ENCODE results near the gene ZNF823.

The ZNF823 gene

DNA sequence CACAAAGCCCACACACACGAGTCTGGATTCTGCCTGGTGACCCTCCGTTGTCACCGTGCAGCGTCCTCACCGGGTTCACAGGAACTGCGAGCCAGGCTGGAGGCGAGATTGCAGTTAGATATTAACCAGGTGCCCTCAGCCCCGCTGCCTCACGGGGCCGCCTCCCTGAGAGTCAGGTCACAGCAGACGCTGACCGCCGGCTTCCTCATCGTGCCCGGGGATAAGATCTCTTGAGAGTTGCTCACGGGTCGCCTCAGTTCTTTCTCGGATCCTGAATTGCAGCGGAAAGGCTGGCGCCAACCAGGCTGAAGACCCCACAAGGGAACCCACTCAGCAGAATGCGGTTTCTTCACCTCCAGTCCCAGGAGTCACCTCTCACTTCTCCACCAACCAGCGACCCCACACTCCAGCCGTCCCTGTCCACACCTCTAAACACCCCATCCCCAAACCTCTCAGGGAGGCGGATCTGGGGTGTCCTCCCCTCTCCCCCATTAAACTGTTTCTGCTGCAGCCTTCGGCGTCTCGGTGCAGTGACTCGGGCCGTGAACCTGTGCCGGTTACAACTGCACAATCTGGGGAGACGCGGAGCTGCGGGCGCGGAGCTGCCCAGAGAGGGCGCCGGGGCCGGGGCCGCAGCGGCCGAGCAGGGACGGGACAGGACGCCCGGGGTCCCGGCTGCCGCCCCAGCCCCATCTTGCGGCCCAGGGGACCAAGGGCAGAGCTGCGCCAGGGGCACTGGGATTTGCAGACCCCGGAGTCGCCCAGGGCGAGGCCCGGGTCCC lies 591 bp downstream of the ZNF823 start:
- in situ Hi-C loops (cut with MboI; ENCODE audit: low sequenced_read_pairs): no loop called here

DNA sequence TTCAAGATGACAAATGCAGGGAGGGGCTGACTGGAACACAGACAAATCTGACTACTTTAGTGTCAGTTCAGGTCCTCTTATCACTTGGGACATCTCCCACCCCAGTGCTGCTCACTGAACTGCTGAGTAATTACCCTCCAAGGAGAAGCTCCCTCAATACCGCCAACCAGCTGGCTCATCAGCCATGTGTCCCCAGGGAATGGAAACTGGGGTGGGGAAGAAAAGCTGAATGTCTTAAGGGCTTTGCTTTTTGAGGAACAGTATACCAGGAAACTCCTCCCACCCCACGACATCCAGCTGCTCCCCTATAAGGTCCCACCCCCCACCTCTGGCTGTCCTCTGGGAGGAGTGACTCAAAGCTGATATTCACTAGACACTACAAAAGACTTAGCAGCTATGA lies 2.0 kb downstream of the ZNF823 start:
- in situ Hi-C loops (cut with MboI; ENCODE audit: low sequenced_read_pairs): no loop called here

DNA sequence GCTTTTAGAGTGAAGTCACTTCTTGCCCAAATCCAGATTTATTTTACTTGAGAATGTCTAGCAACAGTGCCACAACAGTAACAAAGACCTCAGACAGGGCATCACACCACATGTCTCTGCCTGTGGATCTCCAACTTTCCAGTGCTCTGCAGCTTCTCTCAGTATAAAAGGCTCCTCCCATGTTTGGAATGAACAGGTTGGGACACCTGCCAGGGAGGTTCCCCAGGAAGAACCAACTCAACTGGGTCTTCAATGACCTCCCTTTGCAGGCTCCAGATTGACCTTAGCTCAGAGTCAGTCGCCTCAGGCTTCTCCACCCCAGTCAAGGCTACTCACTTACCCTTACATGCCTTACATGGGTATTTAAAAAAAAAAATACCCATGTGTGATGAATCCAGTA lies 3.4 kb downstream of the ZNF823 start:
- in situ Hi-C loops (cut with MboI; ENCODE audit: low sequenced_read_pairs): no loop called here

DNA sequence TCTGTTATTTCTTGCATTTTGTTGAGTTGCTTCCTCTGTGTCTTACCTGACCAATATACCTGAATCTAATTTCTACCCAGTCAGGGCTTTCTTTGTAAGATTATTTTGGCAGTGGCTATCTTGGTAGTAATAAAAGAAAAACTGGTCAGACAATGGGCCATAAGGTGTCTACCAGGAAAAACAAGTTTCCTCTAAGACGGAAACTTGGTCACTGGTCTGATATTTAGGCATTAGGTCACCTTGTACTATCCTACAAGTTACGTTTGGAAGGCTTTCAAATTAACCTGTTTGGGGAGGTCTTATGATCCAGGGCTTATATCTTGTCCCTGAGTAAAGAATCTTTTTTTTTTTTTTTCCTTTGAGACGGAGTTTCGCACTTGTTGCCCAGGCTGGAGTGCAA lies 9.2 kb downstream of the ZNF823 start:
- in situ Hi-C loops (cut with MboI; ENCODE audit: low sequenced_read_pairs): no loop called here

DNA sequence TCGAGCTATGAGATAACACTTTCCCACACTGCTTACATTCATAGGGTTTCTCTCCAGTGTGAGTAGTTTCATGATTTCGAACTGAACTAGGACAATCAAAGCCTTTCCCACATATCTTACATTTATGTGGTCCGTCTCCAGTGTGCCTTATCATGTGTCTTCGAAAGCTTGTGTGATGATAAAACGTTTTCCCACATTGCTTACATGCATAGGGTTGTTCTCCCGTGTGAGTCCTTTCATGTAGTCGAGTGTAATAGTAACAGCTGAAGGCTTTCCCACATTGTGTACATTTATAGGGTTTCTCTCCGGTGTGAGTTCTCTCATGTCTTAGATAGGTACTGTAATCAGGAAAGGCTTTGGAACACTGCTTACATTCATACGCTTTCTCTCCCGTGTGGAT lies 16.3 kb downstream of the ZNF823 start:
- in situ Hi-C loops (cut with MboI; ENCODE audit: low sequenced_read_pairs): no loop called here

DNA sequence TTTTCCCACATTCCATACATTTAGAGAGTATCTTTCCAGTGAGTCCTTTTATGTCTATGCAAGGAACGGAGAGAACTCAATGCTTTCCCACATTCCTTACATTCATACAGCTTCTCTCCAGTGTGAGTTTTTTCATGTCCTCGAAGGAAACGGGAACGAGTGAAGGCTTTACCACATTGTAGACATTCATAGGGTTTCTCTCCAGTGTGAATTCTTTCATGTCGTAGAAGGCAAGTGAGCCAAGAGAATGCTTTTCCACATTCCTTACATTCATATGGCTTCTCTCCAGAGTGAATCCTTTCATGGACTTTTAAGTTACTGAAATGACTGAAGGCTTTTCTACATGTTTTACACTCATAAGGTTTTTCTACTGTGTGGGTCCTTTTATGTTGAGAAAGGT lies 17.1 kb downstream of the ZNF823 start:
- in situ Hi-C loops (cut with MboI; ENCODE audit: low sequenced_read_pairs): no loop called here

DNA sequence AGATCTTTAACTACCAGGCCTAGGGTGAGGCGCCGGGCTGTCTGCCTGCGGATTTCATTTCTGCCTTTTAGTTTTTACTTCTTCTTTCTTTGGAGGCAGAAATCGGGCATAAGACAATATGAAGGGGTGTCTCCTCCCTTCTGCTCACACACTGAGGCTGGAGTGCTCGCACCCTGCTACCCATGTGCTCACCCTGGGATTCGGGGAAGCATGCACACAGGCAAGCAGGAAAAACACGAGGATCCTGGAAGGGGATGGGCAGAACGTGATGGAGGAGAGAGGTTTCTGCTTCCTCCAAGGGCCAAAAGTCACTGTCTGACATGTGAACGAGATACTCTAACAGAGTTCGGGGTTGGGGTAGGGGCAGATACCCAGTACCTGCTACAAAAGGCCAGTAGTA lies 28.4 kb downstream of the ZNF823 start:
- in situ Hi-C loops (cut with MboI; ENCODE audit: low sequenced_read_pairs): no loop called here

DNA sequence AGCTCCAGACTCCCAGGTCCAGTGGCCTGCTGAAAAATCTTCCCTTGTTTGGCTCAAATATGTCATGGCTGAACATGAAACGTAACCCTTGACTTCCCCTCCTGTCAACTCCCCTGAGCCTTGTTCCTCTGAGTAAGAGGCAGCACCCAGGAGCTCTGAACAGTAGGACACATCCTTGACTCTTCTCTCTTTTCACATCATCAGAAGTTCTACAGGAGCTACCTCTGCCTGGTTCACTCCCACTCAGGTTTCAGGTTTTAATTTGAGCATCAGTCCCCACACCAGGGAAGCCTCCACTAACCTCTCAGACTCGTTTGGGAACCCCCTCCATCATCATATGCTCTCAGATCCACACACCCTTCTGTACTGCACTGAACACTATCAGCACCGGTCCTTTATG lies 30.3 kb downstream of the ZNF823 start:
- in situ Hi-C loops (cut with MboI; ENCODE audit: low sequenced_read_pairs): no loop called here

DNA sequence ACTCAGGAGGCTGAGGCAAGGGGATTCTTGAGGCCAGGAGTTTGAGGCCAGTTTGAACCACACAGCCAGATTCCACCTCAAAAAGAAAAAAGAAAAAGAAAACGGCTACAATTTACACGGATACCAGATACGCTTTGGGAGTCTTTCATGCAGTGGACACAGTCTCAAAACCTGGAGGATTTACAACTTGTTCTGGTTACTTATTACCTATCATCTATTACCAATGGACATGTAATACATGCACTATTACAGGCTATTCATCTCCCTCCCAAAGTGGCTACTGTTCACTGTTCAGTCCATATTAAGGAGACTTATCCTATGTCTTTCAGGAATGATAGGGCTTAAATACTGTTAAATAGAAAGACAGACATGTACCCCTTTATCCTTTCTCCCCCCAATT lies 33.3 kb downstream of the ZNF823 start:
- in situ Hi-C loops (cut with MboI; ENCODE audit: low sequenced_read_pairs): no loop called here

DNA sequence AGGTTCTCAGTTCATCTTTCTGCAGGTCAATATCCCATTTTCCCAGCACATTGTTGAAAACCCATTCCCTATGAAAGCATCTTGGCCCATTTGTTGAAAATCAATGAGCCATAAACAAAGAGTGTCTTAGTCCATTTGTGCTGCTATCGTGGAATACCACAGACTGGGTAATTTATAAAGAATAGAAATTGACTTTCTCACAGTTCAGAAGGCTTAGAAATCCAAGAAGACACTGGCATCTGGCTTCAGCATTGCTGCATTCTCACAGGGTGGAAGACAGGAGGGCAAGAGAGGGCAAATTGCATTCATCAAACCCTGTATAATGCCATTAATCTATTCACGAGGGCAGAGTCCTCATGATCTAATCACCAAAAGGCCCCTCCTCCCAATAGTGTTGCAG lies 34.1 kb downstream of the ZNF823 start:
- in situ Hi-C loops (cut with MboI; ENCODE audit: low sequenced_read_pairs): no loop called here

DNA sequence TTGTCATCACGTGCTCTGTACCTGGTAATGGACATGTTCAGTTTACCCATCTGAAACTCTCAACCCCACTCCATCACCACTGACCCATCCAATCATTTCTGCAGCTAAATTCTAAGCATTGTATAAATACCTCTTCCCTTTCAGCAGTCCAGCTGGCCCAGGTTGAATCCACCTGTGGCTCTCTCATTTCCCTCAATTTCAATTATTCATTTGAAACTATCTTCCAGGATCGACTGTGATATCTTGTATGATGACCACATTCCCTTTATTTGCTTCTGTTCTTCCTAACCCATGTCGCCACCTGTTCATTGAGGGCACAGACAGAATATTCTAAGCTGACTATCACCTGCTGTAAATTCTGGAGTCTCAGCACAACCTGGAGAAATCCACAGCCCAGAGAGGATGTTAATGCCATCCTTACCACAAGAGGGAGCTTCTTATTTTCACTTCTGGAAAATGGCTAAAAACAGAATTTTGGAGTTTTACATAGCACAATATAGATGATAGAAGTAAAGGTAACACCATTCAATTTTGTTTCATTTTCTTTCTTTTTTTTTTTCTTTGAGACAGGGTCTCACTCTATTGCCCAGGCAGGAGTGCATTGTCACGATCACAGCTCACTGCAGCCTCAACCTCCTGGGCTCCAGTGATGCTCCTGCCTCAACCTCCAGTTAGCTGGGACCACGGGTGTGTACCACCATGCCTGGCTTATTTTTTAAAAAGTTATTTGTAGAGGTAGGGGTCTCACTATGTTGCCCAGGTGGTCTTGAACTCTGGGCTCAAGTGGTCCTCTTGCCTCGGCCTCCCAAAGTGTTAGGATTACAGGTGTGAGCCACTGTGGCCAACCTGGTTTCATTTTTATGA lies 38.6 kb downstream of the ZNF823 start:
- in situ Hi-C loops (cut with MboI; ENCODE audit: low sequenced_read_pairs): no loop called here

DNA sequence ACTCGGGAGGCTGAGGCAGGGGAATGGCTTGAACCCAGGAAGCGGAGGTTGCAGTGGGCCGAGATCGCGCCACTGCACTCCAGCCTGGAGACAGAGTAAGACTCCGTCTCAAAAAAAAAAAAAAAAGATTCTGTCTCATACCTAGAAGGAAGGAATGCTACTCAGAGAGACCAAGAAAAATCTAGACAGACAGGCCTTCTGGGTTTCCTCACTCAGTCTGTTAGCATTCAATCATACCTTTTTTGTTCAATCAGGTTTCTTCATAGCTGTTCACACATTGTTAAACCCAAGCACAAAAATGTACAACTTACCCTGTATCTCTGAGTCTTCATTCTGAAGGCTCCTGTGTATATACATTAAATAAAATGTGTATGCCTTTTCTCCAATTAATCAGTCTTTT lies 40.5 kb downstream of the ZNF823 start:
- in situ Hi-C loops (cut with MboI; ENCODE audit: low sequenced_read_pairs): no loop called here

DNA sequence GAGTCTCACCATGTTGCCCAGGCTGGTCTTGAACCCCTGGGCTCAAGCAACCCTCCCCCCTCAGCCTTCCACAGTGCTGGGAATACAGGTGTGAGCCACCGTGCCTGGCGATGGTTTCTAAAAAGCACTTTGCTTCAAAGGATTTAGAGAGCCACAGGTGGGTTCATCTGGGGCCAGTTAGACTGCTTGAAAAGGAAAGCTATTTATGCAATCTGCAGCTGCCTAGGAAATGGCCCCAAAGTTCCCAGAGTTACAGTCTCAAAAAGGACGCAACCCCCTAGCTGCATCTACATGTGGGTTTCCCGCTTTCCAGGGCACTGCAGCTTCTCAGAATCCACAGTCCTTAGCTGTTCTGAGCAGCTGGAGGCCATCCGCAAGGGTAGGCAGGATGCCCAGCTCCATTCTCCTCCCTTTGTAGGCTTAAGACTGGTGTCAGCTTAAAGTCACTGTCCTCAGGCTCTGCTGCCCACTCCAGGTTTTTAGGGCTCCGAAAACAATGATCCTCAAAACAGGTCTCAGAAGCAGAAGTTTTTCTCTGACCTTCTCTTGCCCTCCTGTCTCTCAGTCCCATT lies 41.4 kb downstream of the ZNF823 start:
- in situ Hi-C loops (cut with MboI; ENCODE audit: low sequenced_read_pairs): no loop called here

DNA sequence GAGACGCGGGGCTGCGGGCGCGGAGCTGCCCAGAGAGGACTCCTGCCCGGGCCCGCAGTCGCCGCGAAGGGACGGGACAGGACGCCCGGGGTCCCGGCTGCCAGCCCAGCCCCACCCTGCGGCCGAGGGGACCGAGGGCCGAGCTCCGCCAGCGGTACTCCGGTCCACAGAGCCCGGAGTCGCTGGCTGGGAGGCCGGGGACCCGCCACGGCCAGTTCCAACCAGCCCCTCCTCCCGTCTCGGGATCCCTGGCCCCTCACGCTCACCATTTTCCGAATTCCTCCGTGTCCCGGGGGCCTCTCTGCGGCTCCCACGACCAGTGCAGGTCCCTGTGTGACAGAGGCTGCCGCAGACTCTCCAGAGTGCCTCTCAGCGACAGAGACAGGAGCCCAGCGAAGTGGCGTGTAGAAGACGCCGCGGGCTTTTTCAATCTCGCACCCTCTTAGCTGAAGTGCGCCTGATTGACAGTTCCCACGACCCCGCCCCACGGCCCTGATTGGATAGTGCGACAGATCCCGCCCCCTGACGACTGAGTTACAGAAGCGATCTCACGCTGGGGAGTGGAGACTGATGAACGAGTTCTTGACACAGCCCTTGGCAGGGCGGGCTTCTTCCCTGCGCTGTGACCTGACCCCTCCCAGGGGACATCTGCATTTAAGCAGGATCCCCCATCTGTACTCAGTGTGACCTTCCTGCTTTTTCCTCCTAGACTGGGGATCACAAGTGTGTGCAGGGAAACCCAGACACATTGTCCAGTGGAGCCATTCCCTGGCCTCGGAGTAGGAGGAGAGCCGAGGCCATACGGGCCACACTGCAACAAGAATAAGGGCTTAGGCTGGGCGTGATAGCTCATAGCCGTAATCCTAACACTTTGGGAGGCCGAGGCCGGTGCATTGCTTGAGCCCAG lies 44.0 kb downstream of the ZNF823 start:
- in situ Hi-C loops (cut with MboI; ENCODE audit: low sequenced_read_pairs): no loop called here

DNA sequence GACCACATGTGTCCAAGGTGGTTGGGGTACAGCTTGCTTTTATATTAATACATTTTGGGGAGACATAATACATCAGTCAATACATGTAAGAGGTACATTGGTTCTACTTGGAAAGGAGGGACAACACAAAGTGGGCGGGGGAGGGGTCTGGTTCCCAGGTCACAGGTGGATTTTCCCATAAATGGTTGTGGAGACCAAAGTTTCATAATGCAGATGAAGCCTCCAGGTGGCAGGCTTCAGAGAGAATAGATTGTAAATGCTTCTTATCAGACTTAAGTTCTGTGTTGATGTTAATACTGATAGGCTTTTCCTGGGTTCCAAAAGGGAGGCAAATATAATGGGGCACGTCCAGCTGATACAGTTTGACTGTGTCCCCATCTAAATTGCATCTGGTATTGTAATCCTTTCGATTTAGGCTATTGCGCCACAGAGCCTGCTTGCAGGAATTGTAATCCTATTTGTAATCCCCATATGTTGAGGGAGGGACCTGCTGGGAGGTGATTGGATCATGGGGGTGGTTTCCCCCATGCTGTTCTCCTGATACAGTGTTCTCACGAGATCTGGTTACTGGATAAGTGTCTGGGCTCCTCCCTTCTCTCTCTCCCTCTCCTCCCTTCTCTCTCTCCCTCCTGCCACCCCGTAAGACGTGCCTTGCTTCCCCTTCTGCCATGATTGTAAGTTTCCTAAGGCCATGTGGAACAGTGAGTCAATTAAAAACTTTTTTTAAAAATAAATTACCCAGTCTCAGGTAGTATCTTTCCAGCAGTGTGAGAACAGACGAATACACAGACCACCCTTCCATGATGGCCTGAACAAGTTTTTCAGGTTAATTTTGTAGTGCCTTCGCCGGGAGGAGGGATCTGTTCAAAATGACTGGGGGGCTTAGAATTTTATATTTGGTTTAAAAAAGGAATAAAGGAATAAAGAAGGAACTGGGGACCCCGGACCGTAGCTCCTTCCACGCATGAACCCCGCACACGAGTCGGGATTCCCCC lies 44.9 kb downstream of the ZNF823 start:
- in situ Hi-C loops (cut with MboI; ENCODE audit: low sequenced_read_pairs): no loop called here

DNA sequence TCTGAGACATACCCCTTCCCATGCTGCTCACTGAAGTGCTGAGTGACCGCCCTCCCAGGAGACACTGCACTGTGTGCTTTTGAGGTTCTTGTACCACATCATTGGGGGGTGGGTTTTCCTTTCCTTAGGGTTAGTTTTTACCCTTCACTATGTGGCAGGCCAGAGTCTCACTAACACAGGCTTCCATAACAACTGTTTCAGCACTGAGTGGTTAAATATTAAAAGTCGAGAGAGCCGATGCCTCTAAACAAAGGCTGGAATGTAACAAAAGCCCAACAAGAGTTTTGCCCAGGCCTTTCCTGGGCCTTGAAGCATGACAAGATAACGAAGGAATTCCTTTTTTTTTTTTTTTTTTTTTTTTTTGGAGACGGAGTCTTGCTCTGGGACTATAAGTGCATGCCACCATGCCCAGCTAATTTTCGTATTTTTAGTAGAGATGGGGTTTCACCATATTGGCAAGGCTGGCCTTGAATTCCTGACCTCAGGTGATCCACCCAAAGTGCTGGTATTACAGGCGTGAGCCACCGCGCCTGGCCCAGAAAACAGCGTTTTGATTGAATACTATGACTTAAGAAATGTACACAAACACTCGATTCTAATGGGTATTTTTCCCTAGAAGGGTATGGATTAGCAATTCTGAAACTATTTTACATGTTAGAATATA lies 46.5 kb downstream of the ZNF823 start:
- in situ Hi-C loops (cut with MboI; ENCODE audit: low sequenced_read_pairs): no loop called here

DNA sequence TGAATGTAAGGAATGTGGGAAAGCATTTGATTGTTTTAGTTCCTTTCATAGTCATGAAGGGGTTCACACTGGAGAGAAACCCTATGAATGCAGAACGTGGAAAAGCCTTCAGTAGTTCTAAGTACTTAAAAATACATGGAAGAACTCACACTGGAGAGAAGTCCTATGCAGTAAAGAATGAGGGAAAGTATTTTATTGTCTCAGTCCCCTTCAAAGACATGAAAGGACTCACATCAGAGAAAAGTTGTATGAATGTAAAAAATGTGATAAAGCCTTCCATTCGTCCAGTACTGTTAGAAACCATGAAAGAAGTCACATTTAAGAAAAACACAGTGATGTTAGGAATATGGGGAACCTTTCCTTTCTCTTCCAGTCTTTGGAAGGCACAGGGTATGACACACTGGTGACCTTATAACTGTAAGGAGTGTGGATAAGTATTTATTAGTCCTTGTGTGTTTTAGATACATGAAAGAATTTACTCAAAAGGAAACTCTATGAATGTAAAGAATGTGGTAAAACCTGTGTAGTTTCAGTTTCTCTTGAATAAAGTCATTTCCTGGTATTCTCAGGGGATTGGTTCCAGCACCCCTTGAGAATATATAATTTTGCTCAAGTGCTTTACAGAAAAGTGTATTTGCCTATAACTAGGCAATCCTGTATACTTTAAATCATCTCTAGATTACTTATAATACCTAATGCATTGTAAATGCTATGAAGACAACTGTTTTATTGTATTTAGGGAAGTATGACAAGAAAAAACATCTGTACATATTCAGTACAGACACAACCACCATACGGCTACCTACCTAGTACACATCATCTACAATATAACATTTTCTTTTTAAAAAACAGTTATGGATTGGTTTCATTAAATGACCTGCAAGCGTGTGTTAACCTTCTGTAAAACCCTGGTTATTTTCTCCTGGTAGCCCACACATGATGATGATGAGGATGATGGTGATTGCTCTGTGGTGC lies 52.8 kb downstream of the ZNF823 start:
- in situ Hi-C loops (cut with MboI; ENCODE audit: low sequenced_read_pairs): no loop called here

All from HL-60/S4 (cell line).